Hepatocyte (in vitro differentiated cells): ENCODE data around the gene HES3. TPM values are rescaled to one million over a fixed set of nuclear protein-coding genes. Genes with fewer than 3 reads are reported as not detected.
"Not testable (repeated sequence)": the region's sequence is repeated elsewhere in the genome, so short reads cannot be mapped to it uniquely, and the experiment has no call there.

Source experiments
- DNase-seq: peaks from one replicate; pipeline ENCODE4 v3.0.0-alpha.2; 2016; ENCODE audit warnings: low spot score
- H2AFZ ChIP-seq: fragments of 200-600 bp; sonication (generic); 2 replicates; pipeline ENCODE4 v1.6.0; 2016; ENCODE audit warnings: antibody characterized with exemption, mild to moderate bottlenecking
- H3K27ac ChIP-seq: fragments of 200-600 bp; sonication (generic); 2 replicates; pipeline ENCODE4 v1.5.1; 2016; ENCODE audit warnings: mild to moderate bottlenecking
- H3K27me3 ChIP-seq: fragments of 200-600 bp; sonication (generic); 2 replicates; pipeline ENCODE4 v1.6.1; 2016
- H3K36me3 ChIP-seq: fragments of 200-600 bp; sonication (generic); replicated peaks from 2 replicates; pipeline ENCODE4 v1.5.1; 2016; ENCODE audit warnings: low read depth; ENCODE audit not compliant: insufficient read depth
- H3K4me1 ChIP-seq: fragments of 200-600 bp; sonication (generic); 2 replicates; pipeline ENCODE4 v1.5.1; 2016; ENCODE audit warnings: mild to moderate bottlenecking, moderate library complexity; ENCODE audit not compliant: insufficient read depth
- H3K4me2 ChIP-seq: fragments of 200-600 bp; sonication (generic); 2 replicates; pipeline ENCODE4 v1.6.0; 2016
- H3K4me3 ChIP-seq: fragments of 200-600 bp; sonication (generic); 2 replicates; pipeline ENCODE4 v1.5.1; 2016; ENCODE audit warnings: mild to moderate bottlenecking
- H3K79me2 ChIP-seq: fragments of 200-600 bp; sonication (generic); 2 replicates; pipeline ENCODE4 v1.6.0; 2017; ENCODE audit warnings: mild to moderate bottlenecking
- H3K9me2 ChIP-seq: fragments of 200-600 bp; sonication (generic); replicated peaks from 2 replicates; pipeline ENCODE4 v1.6.0; 2017; ENCODE audit warnings: mild to moderate bottlenecking; ENCODE audit not compliant: insufficient read depth
- H3K9me3 ChIP-seq: fragments of 200-600 bp; sonication (generic); 2 replicates; pipeline ENCODE4 v1.5.1; 2016; ENCODE audit warnings: low read depth, mild to moderate bottlenecking
- H4K20me1 ChIP-seq: fragments of 200-600 bp; sonication (generic); 2 replicates; pipeline ENCODE4 v1.6.0; 2016; ENCODE audit warnings: mild to moderate bottlenecking; ENCODE audit not compliant: insufficient read depth, poor library complexity, severe bottlenecking
- EZH2 ChIP-seq: fragments of 200-600 bp; sonication (generic); IDR thresholded peaks from 2 replicates; pipeline ENCODE4 v1.6.1; 2016; ENCODE audit warnings: antibody characterized with exemption, mild to moderate bottlenecking, borderline replicate concordance
- EZH2phosphoT487 ChIP-seq: fragments of 200-600 bp; sonication (generic); IDR thresholded peaks from one replicate; pipeline ENCODE4 v1.6.1; 2018; ENCODE audit warnings: antibody characterized with exemption, mild to moderate bottlenecking, low read depth, moderate library complexity; ENCODE audit not compliant: unreplicated experiment, severe bottlenecking
- WGBS: methylation state at CpG from one replicate; pipeline ENCODE4 v1.1.6; 2016; ENCODE audit warnings: low lambda C conversion rate; ENCODE audit errors: missing lambda C conversion rate; 5-methylcytosine and 5-hydroxymethylcytosine counted together
- polyA plus RNA-seq: library from polyadenylated mRNA; unstranded; fragments of >200 nt; fragmentation: Nextera tagmentation; extraction: Ambion mirVana; gene quantifications from 2 replicates; pipeline ENCODE4 v1.2.1, GENCODE V29; 2016
- total RNA-seq: library from RNA; depleted of rRNA; stranded (reverse); fragments of >200 nt; gene quantifications from 2 replicates; pipeline ENCODE4 v1.2.3, GENCODE V29; 2014
- TF ChIP-seq, protein P1 (sequence below): fragments of 200-600 bp; sonication (generic); IDR thresholded peaks from 2 replicates; pipeline ENCODE4 v1.5.1; 2016; ENCODE audit warnings: antibody characterized with exemption, mild to moderate bottlenecking; ENCODE audit not compliant: poor library complexity

The HES3 gene
- total and polyA plus RNA-seq, 2 experiments from 2014 or later = not detected

- H3K4me2 ChIP-seq = no peak overlapping the region
- no peaks in the 10 kb centered on the region for H3K9me2 ChIP-seq
- no peak for DNase-seq
- no peak overlapping the region for H3K4me3 ChIP-seq
- no peaks in the 10 kb centered on the region for H3K27me3 ChIP-seq
- H3K27ac ChIP-seq = peak overlapping the region; percentile 58
- H4K20me1 ChIP-seq = no peaks in the 10 kb centered on the region
- no peaks in the 10 kb centered on the region for H3K9me3 ChIP-seq
- TF ChIP-seq EZH2 = no peak
- H3K36me3 ChIP-seq = no peaks in the 10 kb centered on the region
- no peak overlapping the region for H2AFZ ChIP-seq
- H3K4me1 ChIP-seq = peaks cover 6% of the 10 kb centered on the region
- 84% methylated on average over 16 of the region's 16 CpGs for WGBS
- H3K79me2 ChIP-seq = peaks cover 2% of the 10 kb centered on the region
Observed at GRCh38 chr1:6218375-6219164, 25.4 kb upstream of the HES3 start.

- H3K27me3 ChIP-seq, H2AFZ ChIP-seq, H3K36me3 ChIP-seq, H3K27ac ChIP-seq, H4K20me1 ChIP-seq, H3K79me2 ChIP-seq, H3K9me3 ChIP-seq, H3K4me2 ChIP-seq, H3K9me2 ChIP-seq, H3K4me3 ChIP-seq, DNase-seq: not testable (repeated sequence)
- peaks cover 11% of the 10 kb centered on the region for H3K4me1 ChIP-seq
- WGBS = 86% methylated on average over 11 of the region's 11 CpGs
Observed at GRCh38 chr1:6219641-6220040, 24.3 kb upstream of the HES3 start.

DNA sequence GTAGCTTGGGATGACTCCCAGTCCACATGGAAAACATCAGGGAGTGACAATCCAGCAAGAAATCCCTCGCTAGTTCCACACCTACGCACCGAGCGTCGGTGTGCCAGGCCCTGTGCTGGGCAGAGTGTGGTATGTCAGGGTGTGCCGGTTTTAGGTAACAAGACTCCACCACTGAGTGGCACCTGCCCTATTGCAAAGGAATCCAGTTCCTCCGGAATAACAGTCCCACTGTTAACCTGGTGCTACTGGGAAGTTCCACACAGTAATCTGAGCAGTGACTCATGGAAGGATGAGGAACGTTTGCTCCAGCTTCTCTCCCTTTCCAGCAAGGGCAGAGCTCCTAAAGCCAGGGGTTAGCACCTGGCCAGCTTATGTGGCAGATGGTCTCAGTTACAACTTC is 23.7 kb upstream of the HES3 start:
- H3K36me3 ChIP-seq = no peaks in the 10 kb centered on the region
- H3K4me1 ChIP-seq = peaks cover 14% of the 10 kb centered on the region
- no peaks in the 10 kb centered on the region for H3K9me2 ChIP-seq
- H2AFZ ChIP-seq = no peak overlapping the region
- WGBS = 82% methylated on average over 8 of the region's 8 CpGs
- TF ChIP-seq EZH2 (no peak), EZH2phosphoT487 (no peak)
- TF ChIP-seq, protein P1, sequence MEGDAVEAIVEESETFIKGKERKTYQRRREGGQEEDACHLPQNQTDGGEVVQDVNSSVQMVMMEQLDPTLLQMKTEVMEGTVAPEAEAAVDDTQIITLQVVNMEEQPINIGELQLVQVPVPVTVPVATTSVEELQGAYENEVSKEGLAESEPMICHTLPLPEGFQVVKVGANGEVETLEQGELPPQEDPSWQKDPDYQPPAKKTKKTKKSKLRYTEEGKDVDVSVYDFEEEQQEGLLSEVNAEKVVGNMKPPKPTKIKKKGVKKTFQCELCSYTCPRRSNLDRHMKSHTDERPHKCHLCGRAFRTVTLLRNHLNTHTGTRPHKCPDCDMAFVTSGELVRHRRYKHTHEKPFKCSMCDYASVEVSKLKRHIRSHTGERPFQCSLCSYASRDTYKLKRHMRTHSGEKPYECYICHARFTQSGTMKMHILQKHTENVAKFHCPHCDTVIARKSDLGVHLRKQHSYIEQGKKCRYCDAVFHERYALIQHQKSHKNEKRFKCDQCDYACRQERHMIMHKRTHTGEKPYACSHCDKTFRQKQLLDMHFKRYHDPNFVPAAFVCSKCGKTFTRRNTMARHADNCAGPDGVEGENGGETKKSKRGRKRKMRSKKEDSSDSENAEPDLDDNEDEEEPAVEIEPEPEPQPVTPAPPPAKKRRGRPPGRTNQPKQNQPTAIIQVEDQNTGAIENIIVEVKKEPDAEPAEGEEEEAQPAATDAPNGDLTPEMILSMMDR = no peak
- H3K4me2 ChIP-seq = no peak overlapping the region
- H3K79me2 ChIP-seq = peaks cover 2% of the 10 kb centered on the region
- H3K4me3 ChIP-seq = no peak overlapping the region
- H3K27me3 ChIP-seq = no peaks in the 10 kb centered on the region
- no peak for DNase-seq
- no peaks in the 10 kb centered on the region for H3K9me3 ChIP-seq
- no peak overlapping the region for H3K27ac ChIP-seq
- H4K20me1 ChIP-seq = no peaks in the 10 kb centered on the region

DNA sequence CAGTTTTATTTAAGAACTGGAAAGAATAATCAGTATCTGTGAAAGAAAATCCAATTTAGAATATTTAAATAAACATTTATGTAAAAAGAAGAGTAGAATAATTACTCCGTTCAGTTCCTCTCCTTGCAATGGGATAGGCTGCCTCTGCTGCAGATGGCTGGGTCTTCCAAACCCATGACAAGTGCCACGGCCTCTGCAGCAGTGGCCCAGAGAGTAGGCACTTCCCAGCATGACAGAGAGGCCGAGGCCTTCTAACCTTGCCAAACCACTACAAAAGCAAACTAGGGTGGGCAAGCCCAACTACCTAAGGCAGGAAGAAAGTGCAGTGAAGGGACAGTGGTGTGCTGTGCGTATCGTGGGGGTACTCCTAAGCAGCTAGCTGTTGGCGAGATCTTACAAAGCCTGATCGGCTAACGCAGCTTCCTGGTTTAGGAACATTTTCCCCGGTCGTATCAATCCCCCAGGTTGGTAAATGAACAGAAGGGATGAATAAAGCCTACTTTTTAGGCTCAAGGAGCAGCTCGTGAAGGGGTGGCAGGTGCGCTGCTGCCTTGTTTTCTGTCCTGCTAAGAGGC is 22.7 kb upstream of the HES3 start:
- Histone ChIP-seq H3K36me3 (no peaks in the 10 kb centered on the region), H3K79me2 (peaks cover 2% of the 10 kb centered on the region), H3K27ac (no peak overlapping the region), H3K4me3 (no peak overlapping the region), H4K20me1 (no peaks in the 10 kb centered on the region), H2AFZ (no peak overlapping the region), H3K27me3 (no peaks in the 10 kb centered on the region), H3K9me2 (no peaks in the 10 kb centered on the region), H3K4me1 (peaks cover 15% of the 10 kb centered on the region), H3K4me2 (no peak overlapping the region), H3K9me3 (no peaks in the 10 kb centered on the region)
- TF ChIP-seq EZH2 = no peak
- TF ChIP-seq, protein P1 = no peak
- no peak for TF ChIP-seq EZH2phosphoT487
- 95% methylated on average over 12 of the region's 12 CpGs for WGBS
- no peak for DNase-seq
